DLD1 (cell line): ENCODE results near the gene PIGU.
"Not testable (repeated sequence)": the region's sequence is repeated elsewhere in the genome, so short reads cannot be mapped to it uniquely, and the experiment has no call there.

Experiments
- in situ Hi-C: cut with HindIII; loops from 2 replicates; pipeline ENCODE4 v1.10.0; 2017; ENCODE audit warnings: low sequenced_read_pairs

PIGU gene, protein sequence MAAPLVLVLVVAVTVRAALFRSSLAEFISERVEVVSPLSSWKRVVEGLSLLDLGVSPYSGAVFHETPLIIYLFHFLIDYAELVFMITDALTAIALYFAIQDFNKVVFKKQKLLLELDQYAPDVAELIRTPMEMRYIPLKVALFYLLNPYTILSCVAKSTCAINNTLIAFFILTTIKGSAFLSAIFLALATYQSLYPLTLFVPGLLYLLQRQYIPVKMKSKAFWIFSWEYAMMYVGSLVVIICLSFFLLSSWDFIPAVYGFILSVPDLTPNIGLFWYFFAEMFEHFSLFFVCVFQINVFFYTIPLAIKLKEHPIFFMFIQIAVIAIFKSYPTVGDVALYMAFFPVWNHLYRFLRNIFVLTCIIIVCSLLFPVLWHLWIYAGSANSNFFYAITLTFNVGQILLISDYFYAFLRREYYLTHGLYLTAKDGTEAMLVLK

GRCh38 chr20:34676642-34677373 lies at the start of gene PIGU:
TSS of gene PIGU (minus strand) at chr20:34677092. CDS start at chr20:34677085, 7 bp downstream.
- in situ Hi-C loops, result no loop called here

DNA sequence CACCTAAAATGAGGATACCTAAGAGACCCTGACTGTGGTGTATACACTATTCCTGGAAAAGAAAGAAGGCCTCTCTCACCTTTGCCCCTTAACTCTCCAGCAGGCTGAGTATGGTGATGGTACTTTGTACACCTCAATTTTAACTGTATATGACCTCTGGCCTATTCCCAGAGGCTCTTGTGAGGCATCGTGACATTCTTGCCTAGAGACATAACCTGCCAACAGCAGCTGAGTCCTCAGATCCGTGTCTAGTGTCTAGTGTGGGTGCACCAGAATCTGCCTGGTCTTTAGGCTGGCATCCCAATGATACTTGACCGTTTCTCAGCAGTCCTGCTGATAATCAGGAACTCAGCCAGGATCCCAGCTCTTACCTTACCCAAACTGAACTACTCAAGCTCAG lies 47.3 kb upstream of the PIGU start:
- in situ Hi-C loops, result no loop called here

- in situ Hi-C loops, result not testable (repeated sequence)
These were observed 45.7 kb upstream of the PIGU start for GRCh38 chr20:34722560-34722959.

- in situ Hi-C loops, result no loop called here
These were observed 43.4 kb upstream of the PIGU start for GRCh38 chr20:34720266-34720665.

DNA sequence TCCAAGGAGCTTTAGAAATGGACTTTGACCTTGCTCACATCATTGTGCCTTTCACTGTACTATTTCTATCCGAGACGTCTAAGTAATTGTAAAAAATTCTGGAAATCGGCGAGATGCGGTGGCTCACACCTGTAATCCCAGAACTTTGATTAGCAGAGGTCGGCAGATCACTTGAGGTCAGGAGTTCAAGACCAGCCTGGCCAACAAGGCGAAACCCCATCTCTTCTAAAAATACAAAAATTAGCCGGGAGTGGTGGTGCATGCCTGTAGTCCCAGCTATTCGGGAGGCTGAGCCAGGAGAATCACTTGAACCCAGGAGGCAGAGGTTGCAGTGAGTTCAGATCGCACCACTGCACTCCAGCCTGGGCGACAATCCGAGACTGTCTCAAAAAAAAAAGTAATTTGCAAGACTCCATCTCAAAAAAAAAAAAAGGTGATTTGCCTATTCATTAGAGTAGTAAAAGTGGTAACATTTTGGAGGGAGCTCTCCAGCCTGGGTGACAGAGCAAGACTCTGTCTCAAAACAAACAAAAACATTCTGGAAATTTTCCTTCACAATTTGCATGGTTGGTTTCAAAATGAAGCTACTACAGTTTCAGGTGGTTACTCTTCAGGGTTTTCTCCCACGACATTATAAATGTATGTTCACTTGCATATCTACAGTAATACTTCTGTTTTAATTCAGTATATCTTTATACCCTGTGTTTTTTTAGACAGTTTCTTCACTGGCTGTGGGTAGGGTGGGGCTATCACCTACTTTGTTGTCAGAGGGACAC lies 42.5 kb upstream of the PIGU start:
- in situ Hi-C loops, result not testable (repeated sequence)

GRCh38 chr20:34717230-34718095 lies 40.6 kb upstream of the PIGU start:
- in situ Hi-C loops, result no loop called here

- in situ Hi-C loops, result no loop called here
These were observed 40.0 kb upstream of the PIGU start for GRCh38 chr20:34716921-34717229.

- in situ Hi-C loops, result no loop called here
These were observed 38.5 kb upstream of the PIGU start for GRCh38 chr20:34715384-34715783.

- in situ Hi-C loops, result not testable (repeated sequence)
These were observed 37.1 kb upstream of the PIGU start for GRCh38 chr20:34713944-34714515.

DNA sequence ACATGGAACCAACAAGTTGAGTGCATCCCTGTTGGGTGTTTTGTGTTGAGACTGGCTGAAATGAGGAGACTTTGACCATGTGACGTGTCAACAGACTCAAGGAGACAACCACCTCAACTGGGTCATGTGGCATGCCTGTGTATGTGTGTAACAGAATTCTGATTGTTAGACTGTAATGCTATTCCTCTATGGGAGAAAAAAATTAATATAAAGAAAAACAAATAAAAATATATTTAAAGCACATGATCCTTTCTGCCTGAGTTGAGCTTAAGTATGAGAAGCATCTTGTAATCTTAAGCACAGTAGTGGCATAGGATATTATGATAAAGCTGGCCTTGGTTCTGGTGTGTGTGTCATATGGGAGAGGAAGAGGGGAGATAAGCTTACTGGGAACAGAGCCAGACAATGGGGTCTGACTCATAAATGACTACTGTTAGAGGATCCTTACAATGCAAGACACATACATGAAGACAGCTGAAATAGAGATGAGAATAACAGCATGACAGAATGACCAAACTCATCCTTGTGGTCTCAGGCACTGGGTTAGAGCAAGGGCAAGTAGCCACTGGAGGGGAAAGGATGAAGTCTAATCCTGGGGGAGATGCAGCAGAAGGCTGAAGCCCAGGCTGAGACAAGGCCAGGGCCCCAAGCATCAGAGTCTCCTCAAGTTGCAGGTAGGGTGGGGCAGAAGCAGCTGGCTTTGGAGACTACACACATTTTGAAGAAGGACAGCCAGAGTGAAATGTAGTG lies 36.5 kb upstream of the PIGU start:
- in situ Hi-C loops, result no loop called here

DNA sequence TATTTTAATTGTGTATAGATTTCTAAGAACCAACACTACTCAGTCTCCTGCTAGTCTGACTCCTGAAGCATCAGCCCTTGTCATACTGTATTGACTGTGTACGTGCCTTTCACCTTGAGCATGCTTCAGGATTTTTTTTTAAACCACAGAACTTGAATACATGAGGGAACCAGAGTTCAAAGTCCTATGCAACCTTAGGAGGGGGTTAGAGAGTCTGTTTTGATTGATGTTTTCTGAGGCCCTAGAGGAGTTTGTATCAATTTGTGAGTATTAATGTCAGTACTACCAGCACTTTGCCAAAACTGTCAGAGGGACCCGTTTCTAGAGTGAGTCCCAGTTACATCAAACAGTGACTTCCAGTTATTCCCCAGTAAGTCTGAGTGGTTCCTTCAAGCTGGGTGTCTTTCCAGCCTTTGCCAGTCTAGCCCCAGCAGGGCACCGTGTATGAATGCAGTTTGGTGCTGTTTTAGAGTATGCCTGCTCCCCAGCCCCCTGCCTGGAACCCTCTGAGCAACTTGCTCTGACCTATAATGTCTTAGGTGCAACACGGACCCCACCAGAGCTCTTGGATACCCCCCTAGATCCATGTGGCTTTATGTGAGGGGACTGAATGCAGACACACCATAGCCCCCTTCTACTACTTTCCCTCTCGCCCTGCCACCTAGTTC lies 35.8 kb upstream of the PIGU start:
- in situ Hi-C loops, result no loop called here

DNA sequence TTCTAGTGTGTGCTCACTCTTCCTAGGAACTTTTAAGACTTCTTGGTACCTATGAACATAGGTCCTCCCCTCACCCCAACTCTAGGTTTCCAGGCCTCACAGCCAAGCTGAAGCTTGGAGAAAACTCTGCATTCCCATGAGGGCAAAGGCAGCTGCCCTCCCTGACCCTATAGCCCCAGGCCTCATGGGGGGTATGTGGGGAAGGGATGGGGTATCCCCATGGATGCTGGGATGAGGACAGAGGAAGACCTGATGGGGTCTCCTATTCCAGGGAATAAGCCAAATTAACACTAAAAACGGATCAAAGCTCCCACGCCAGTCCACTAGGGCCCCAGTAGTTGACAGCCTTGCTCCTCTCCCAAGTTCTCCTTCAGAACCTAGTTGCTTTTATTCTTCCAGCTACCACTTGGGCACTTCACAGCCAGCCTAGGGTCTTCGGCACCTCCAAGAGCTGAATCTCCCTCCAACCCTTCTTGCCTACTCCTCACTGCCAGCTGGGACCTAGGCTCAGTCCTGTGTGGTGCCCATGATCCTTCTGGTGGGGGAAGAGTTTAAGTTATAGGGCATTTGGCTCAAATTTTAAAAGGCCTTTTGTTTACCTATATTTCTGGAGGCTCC lies 35.0 kb upstream of the PIGU start:
- in situ Hi-C loops, result no loop called here

DNA sequence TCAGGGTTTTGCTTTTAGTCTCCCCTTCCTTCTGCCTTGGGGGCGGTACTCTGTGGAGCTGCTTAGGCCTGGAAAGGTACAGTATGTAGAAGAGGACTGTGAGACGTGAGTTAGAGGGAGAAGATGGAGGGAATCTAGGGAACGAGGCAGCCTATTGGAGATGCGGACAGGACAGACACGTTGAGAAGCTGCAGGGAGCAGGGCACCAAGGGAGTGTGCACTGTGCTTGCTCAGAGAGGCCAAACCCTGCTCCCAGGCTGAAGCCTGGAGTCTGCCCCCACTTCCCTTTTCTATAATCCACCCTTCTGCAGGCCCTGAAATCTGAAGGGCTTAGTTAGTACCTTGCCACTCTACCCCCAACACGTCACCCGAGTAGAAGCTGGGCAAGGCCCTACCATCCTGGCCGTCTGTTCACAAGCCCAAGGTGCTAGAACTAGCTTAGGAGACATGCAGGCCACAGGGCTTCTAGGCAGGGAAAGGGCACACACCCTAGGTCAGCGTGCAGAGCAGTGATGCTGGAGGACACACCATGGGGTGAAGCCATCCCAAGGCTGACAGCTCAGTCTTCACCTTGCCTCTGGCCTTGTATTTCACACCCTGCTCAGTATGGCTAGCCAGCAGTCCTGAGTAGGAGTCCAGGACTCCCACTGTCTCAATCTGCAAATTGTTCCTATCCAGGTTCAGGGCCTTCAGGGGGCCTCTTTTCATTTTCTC lies 34.1 kb upstream of the PIGU start:
- in situ Hi-C loops, result no loop called here

DNA sequence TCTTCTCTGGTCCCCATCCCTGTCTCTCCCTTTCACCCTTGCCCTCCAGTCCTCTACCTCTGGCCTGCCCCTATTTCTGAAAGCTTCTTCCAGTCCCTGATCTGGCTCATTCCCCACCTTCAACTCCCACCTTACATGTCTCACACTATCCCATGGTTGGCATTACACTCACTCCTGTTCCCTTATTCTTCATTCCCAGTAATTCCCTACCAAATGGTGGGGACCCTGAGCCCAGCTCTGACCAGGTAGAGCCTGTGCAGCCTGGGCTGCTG lies 33.6 kb upstream of the PIGU start:
- in situ Hi-C loops, result no loop called here

GRCh38 chr20:34709831-34710567 lies 33.1 kb upstream of the PIGU start:
- in situ Hi-C loops, result no loop called here

DNA sequence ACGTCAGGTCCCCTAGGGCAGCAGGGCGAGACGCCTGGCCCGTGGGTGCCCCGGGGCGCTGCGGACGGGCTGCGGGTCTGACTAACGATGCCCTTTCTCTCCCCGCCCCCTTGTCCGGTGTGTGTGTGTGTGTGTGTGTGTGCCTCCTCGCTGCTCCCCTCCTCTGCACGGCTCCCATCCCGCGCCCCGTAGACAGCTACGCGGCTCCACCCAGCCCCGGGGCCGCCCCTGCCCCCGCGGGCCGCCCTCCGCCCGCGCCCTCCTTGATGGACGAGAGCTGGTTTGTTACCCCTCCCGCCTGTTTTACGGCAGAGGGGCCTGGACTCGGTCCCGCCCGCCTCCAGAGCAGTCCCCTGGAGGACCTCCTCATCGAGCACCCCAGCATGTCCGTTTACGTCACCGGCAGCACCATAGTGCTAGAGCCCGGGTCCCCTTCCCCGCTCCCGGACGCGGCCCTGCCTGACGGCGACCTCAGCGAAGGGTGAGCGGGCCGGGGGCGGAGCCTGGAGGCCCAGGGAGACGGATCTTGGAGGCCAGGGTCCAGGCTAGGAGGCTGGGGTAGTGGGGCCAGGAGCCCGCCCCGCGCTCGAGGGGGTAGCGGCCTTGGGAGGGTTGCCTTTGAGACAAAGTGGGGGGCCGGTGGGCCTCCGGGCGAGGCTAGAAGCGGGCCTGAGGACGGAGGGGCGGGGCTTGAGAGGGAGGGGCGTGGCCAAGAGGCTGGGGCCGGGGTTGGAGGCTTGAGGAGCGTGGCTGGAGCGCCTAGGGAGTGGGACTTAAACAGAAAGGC lies 32.3 kb upstream of the PIGU start:
- in situ Hi-C loops, result no loop called here

GRCh38 chr20:34708621-34709043 lies 31.7 kb upstream of the PIGU start:
- in situ Hi-C loops, result no loop called here
